HEK293 (cell line): Measurements from ENCODE around the gene GJD4.

Source experiments
- YY1 ChIP-seq: fragments of 450-650 bp; formaldehyde crosslinking; IDR thresholded peaks from 2 replicates; pipeline ENCODE4 v1.5.1; 2018; ENCODE audit warnings: missing biosample characterization, missing genetic modification characterization
- ZNF423 ChIP-seq: fragments of 450-650 bp; formaldehyde crosslinking; IDR thresholded peaks from 2 replicates; pipeline ENCODE4 v1.5.1; 2016; ENCODE audit warnings: missing biosample characterization, missing genetic modification characterization
- ZNF776 ChIP-seq: fragments of 450-650 bp; formaldehyde crosslinking; IDR thresholded peaks from 2 replicates; pipeline ENCODE4 v1.5.0; 2017; ENCODE audit warnings: missing biosample characterization, missing genetic modification characterization, borderline replicate concordance
- ZNF785 ChIP-seq: fragments of 450-650 bp; formaldehyde crosslinking; IDR thresholded peaks from 2 replicates; pipeline ENCODE4 v1.5.1; 2016; ENCODE audit warnings: missing biosample characterization, missing genetic modification characterization
- ZXDB ChIP-seq: fragments of 450-650 bp; formaldehyde crosslinking; IDR thresholded peaks from 2 replicates; pipeline ENCODE4 v1.5.1; 2016; ENCODE audit warnings: missing biosample characterization, missing genetic modification characterization

DNA sequence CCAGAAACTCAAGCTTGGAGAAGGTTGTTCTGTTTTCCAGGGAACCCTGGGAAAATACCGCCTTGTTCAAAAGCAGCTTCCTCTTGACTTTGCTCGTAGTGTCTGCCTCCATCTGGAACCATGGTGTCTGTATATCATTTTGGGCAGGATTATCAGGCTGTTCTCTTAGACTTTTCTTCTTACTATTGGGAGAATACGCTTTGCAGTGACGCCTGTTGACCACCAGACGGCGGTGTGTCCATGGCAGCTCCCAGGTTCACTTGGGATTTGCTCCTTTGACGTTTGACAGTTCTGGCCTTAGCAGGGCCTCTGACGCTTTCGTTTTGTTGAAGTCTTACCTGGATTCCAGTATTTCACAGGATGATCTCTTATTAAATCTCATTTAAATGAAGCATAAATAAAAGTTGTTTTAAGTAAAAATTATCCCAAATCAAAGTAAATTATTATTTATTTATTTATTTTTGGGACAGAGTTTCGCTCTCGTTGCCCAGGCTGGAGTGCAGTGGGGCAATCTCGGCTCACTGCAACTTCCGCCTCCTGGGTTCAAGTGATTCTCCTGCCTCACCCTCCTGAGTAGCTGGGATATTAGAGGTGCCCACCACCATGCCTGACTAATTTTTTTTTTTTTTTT is 41.8 kb upstream of the GJD4 start:
- TF ChIP-seq ZXDB (tag by site-specific recombination) (no peak), YY1 (no peak), ZNF785 (tag by site-specific recombination) (no peak), ZNF776 (tag by site-specific recombination) (no peak), ZNF423 (tag by site-specific recombination) (no peak)
